NB4 (cell line): ENCODE data around the gene FAHD1.

Experiments
- DNase-seq: peaks from one replicate; pipeline ENCODE4 v3.0.0; 2010; ENCODE audit warnings: low read depth
- H3K4me3 ChIP-seq: one replicate; pipeline ENCODE4 v1.5.1; 2011; ENCODE audit warnings: mild to moderate bottlenecking, low read depth, low read length, moderate library complexity
- CTCF ChIP-seq: IDR thresholded peaks from one replicate; pipeline ENCODE4 v1.5.1; 2012; ENCODE audit warnings: low read depth, low read length
- MYC ChIP-seq: IDR thresholded peaks from 2 replicates; pipeline ENCODE4 v1.6.1; 2011; ENCODE audit warnings: low read depth, low read length
- POLR2A ChIP-seq: IDR thresholded peaks from 2 replicates; pipeline ENCODE4 v1.6.1; 2011; ENCODE audit warnings: mild to moderate bottlenecking; ENCODE audit not compliant: insufficient read length; ENCODE audit errors: extremely low read depth
- TF ChIP-seq, protein P1 (sequence below): IDR thresholded peaks from 2 replicates; pipeline ENCODE4 v1.6.1; 2011; ENCODE audit warnings: low read depth, low read length

Gene FAHD1

GRCh38 chr16:1785846-1786170 lies 41.2 kb upstream of the FAHD1 start:
- TF ChIP-seq, protein P1, sequence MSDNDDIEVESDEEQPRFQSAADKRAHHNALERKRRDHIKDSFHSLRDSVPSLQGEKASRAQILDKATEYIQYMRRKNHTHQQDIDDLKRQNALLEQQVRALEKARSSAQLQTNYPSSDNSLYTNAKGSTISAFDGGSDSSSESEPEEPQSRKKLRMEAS, result no peak
- TF ChIP-seq CTCF (no peak), POLR2A (no peak), MYC (no peak)
- DNase-seq, result no peak
- no peak overlapping the region for H3K4me3 ChIP-seq

- H3K4me3 ChIP-seq, result no peak overlapping the region
- TF ChIP-seq CTCF, result no peak
- TF ChIP-seq, protein P1, result no peak
- no peak for TF ChIP-seq MYC
- no peak for DNase-seq
These were observed 40.6 kb upstream of the FAHD1 start for GRCh38 chr16:1786242-1787055.

GRCh38 chr16:1787056-1787321 lies 40.0 kb upstream of the FAHD1 start:
- TF ChIP-seq POLR2A, result no peak
- no peak for TF ChIP-seq CTCF
- TF ChIP-seq MYC, result no peak
- TF ChIP-seq, protein P1, result no peak
- DNase-seq, result no peak
- H3K4me3 ChIP-seq, result no peak overlapping the region

- H3K4me3 ChIP-seq, result no peak overlapping the region
- TF ChIP-seq POLR2A (no peak), CTCF (no peak), MYC (no peak)
- TF ChIP-seq, protein P1, result no peak
- DNase-seq, result no peak
These were observed 39.5 kb upstream of the FAHD1 start for GRCh38 chr16:1787322-1788094.

- DNase-seq, result no peak
- H3K4me3 ChIP-seq, result no peak overlapping the region
- TF ChIP-seq POLR2A (no peak), MYC (no peak), CTCF (no peak)
- TF ChIP-seq, protein P1, result no peak
These were observed 38.8 kb upstream of the FAHD1 start for GRCh38 chr16:1788095-1788707.
